IPS-NIHi7 (cell line): ENCODE data around the gene RRP1.

Source experiments
- DNase-seq: peaks from one replicate; pipeline ENCODE4 v3.0.0; 2012; ENCODE audit warnings: mixed read lengths; ENCODE audit errors: extremely low spot score

Gene RRP1

DNA sequence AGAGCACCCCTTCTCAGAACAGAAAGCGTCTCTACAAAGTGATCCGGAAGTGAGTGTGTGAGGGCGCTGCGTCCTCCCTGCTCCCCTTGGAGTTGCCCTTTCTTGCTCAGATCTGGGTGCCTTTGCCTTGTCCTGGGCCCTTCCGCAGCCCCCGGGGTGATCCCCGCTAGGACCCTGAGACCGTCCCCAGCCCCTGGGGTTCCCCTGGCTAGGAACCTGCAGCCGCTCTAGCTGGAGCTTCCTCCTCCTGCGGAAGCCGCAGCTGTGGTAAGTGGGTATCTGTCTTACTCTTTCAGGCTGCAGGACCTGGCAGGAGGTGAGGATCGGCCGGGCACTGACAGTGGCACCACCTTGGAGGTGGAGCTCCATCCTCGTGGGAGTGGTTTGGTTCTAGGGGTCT, 11.2 kb downstream of the RRP1 start:
- no peak for DNase-seq

DNA sequence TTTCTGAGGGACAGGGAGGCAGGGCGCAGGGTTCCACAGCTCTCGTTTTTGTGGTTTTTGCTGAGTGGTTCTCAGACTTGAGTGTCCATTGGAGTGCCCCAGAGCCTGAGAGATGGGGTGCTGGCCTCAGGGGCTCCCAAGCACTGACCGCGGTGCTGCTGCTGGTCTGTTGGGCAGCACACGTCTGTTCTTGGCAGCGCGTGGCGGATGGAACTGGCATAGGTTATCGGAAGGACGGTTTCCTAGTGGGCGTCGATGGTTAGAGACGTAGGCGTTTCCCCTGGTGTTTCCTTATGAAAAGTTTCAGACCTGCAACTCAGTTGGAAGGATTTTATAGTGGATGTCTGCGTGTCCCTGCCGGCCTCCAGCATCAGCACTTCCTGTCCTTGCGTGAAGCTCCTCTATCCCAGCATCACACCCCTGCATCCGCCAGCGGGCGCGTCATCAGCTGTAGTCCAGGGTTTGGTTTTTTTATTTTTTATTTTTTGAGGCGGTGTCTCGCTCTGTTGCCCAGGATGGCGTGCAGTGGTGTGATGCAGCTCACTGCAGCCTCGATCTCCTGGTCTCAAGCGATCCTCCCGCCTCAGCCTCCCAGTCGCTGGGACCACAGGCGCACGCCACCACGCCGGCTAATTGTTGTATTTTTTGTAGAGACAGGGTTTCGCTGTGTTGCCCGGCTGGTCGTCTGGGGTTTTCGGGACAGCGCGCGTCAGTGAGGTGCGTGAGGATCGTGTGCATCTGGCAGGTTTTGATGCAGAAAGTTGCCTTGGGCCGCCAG, 11.8 kb downstream of the RRP1 start:
- no peak for DNase-seq

- no peak for DNase-seq
Measured at GRCh38 chr21:43802713-43803313, 13.4 kb downstream of the RRP1 start.

GRCh38 chr21:43803558-43804300, 14.4 kb downstream of the RRP1 start:
- no peak for DNase-seq

DNA sequence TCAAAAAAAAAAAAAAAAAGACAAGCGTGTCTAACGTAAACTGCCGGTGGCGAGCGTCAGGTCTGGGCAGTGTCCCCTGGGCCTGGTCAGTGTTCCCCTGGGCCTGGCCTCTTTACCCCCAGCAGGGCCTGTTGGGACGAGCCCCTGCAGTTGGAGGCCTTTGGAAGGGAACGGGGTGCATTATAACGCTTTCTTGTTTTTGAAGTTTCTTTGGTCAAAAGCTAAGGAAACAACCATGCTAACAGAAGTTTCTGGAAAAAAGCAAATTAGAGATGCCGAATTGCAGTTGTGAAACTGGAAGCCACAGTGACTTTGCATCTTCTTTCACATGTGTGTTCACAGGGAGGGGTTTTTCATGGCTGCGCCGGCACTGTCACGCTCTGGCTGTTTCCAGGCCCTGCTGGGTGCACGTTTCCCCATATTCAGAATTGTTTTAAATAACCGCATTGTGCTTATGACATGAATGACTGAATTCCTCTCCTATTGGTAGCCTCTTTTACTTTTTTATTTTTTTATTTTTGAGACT, 16.0 kb downstream of the RRP1 start:
- no peak for DNase-seq

DNA sequence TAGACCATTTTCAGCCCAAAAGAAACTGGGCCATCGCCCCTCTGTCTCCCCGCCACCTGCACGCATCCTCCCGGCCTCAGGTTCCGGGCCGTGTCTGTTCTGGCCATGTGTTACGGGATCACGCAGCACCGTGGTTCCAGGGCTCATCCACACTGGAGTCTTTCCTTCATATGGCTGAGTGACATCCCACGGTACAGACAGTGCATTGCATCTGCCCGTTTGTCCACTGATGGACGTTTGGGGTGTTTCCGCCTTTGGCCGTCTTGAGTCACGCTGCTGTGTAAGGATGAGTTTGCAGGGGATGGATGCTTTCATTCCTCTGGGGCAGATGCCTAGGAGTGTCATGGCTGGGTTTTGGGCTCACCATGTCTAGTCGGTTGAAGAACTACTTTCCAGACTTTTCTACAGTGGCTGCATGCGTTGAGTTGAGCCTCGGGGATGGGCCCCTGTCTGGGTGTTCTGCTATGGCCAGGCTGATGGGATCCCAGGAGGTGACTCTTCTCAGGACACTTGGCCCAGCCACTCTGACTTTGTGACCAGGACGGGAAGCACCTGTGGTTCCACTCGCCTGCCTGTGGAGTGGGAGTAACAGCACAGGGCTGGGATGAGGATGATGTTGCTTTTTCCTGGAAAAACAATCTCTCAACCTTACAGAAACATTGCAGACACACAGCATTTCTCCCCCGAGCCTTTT, 16.8 kb downstream of the RRP1 start:
- DNase-seq, result no peak

- DNase-seq, result no peak
Measured at GRCh38 chr21:43808367-43808766, 19.0 kb downstream of the RRP1 start.

DNA sequence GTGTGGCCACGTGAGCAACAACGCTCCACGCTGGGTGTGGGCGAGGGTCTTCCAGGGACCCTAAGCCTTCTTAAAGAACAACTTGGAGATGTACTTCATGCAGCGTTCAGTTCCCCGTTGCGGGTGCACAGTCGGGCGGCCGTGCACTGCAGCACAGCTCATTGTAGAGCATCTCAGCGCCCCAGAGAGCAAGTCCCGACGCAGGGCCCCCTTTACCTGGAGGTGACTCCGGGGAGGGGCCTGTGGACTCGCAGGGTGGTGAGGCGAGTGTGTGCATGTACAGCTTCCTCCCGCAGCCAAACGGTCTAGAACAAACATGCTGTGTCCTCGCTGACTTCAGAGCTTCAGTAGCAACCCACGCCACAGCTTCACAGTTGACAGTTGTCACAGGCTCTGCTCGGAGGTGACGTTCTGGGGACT, 19.5 kb downstream of the RRP1 start:
- DNase-seq, result no peak

- DNase-seq, result no peak
Measured at GRCh38 chr21:43809346-43809799, 20.0 kb downstream of the RRP1 start.

DNA sequence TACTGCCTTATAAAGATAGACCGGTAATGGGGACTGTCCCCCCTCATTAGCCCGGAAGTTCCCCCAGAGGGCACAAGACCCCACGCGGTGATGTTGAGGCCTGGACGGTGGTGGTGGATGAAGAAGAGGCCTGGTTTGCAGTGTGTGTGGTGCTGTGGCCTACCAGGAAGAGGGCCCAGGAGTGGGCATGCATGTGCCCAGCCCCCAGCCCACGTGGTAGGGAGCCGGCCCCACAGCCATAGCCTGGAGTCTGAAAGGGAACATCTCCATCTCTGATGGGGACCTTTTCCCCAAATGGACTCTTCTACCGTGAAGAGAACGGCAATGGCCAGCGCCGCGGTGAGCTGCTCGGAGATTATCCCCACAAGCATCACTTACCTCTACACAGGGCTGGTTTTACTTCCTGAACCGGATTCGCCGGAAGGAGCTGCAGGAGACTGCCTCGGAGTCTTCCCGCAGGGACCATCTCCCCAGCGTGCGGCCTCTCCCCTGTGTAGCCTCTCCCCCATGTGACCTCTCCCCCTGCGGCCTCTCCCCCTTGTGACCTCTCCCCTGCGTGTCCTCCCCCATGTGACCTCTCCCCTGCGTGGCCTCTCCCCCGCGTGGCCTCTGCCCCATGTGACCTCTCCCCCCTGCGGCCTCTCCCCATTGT, 20.6 kb downstream of the RRP1 start:
- DNase-seq, result no peak

DNA sequence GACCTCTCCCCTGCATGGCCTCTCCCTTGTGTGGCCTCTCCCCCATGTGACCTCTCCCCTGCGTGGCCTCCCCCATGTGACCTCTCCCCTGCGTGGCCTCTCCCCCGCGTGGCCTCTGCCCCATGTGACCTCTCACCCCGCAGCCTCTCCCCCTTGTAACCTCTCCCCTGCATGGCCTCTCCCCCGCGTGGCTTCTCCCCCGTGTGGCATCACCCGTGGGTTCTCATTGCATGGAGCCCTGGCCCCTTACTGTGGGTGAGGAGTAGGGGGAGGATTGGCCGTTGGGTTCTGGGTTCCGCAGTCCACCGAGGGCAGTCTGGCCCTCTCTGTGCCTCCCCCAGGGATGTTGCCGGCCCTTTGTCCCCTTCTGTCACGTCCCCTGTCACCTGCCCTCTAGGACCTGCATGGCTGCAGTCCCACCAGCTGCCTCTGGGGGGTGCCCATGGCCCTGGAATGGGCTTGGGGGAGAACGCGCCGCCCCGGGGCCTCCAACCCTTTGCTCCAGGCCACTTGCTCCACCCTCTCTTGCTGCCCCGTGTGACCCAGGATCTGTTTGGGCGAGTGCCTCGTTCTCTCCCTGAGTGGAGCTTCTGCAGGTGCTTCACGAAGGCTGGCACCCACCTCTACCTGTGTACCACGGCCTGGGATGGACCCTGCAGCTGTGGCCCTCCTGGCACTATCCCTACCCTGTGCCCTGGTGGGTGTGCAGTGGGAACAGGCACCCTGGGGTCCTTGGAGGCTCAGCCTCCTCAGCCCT, 21.3 kb downstream of the RRP1 start:
- peak; percentile 95 for DNase-seq

DNA sequence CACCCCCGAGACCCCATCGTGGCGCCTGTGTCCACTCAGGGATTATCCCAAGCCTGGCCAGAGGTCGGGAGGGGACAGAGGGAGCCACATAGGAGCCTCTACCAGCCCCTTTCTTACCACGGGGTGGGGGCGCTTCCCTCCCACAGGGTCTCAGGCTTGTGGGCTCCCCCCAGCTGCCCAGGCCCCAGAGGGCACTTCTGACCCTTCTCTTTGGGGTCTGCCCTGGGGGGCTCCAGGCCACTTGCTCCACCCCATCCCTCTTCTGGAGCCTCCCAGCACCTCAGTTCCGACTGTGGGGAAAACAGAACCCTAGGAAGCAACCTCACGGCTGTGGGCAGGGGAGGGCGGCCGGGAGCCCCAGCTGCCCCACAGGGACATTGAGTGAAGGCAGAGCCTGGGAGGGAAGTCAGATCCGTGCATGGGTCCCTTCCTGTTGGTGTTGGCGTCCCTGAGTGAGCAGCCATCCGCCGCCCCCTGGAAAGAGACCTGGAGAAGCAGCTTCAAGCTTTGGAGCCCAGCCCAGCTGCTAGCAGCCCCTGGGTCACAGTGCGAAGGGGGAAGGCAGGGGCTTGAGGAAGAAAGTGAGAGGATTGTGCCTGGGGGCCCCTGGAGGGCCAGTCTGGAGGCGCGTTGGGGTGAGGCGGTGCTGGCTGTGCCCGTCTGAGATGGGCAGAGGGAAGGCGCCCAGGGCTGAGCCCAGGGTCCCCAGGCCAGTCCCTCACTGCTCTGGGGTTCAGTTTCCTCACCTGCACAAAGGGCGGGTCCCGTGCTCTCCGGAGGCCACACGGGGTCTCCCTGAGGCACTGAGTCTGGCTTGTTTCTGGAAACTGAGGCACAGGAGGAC, 22.1 kb downstream of the RRP1 start:
- no peak for DNase-seq

GRCh38 chr21:43812139-43812821, 22.9 kb downstream of the RRP1 start:
- no peak for DNase-seq

GRCh38 chr21:43812957-43813655, 23.7 kb downstream of the RRP1 start:
- no peak for DNase-seq

- no peak for DNase-seq
Measured at GRCh38 chr21:43813656-43813980, 24.2 kb downstream of the RRP1 start.

GRCh38 chr21:43814215-43815106, 25.1 kb downstream of the RRP1 start:
- no peak for DNase-seq

DNA sequence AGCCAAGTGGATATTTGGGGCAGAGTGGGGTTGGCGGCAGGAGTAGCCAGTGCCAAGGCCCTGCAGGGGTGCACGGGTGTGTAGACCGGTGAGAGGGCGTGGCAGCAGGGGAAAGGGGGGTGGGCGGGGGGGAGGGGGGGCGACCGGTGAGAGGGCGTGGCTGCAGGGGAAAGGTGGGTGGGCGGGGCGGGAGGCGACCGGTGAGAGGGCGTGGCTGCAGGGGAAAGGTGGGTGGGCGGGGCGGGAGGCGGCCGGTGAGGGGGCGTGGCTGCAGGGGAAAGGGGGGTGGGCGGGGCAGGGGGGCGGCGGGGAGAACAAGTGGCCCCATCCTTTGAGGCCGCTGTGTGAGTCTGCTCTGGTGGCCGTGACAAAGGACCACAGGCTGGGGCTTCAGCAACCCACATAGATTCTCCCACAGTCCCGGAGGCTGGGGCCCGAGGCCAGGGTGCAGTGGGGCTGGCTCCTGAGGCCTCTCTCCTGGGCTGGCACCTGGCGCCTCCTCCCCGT, 25.8 kb downstream of the RRP1 start:
- DNase-seq, result peak; percentile 88
